K562 (cell line): ENCODE results near the gene CSF3. TPM values are rescaled to one million over a fixed set of nuclear protein-coding genes. Genes with fewer than 3 reads are reported as not detected.
A peak's percentile ranks its signal among the peaks of the same experiment; 100 is the strongest.

Experiments
- ATAC-seq: fragments of 200-7000 bp; cut with Tn5 transposase; 3 replicates; pipeline ENCODE4 v1.9.1; 2020; ENCODE audit warnings: moderate library complexity
- BruUV-seq: library from RNA; stranded (reverse); fragments of 400-500 nt; replicated peaks from 2 replicates; lab custom pipeline; 2021; lab: Mats Ljungman, UMichigan
- CTCF ChIA-PET: fragments of 300-600 bp; formaldehyde crosslinking; extraction: SDS; loops from one replicate; lab custom pipeline; 2021; ENCODE audit warnings: low intra/inter-chr PET ratio; lab: Yijun Ruan, JAX
- POLR2A ChIA-PET: fragments of 300-600, 350-650 bp; sonication (Branson Sonifier 250); formaldehyde crosslinking; extraction: SDS; loops from one replicate; lab custom pipeline; 2021; ENCODE audit warnings: antibody characterized with exemption, inconsistent platforms; lab: Yijun Ruan, JAX
- DNase-seq, 4 experiments: peaks; one replicate each; pipeline versions ENCODE4 v3.0.0 to v3.0.0-alpha.2; 2011 to 2018; ENCODE audit warnings: low spot score in 3 of 4, mixed read lengths in 3 of 4; ENCODE audit errors: extremely low read depth in 1 of 4
- FAIRE-seq: peaks from 2 replicates; lab custom pipeline; 2011; peaks lifted over from hg19 to GRCh38; lab: Jason Lieb, UNC
- H2AFZ ChIP-seq: 2 replicates; pipeline ENCODE4 v1.6.0; 2011; ENCODE audit warnings: low read depth, low read length, control low read depth, inconsistent platforms
- H3K27ac ChIP-seq: fragments of 200-600 bp; 3 replicates; pipeline ENCODE4 v1.8.0; 2011; ENCODE audit warnings: low read depth, mild to moderate bottlenecking, control low read depth, inconsistent platforms, low read length, moderate library complexity, mixed read lengths; ENCODE audit errors: extremely low read depth
- H3K27me3 ChIP-seq, 2 experiments: fragments of 300-600 bp in 1 of 2; 2 replicates in 1 of 2; 3 replicates in 1 of 2; pipeline versions ENCODE4 v1.6.0 to v1.8.0; 2011; ENCODE audit warnings: inconsistent platforms in 2 of 2, low read length in 2 of 2, mild to moderate bottlenecking in 1 of 2, mixed read lengths in 1 of 2, moderate library complexity in 1 of 2; ENCODE audit not compliant: control insufficient read depth in 2 of 2, insufficient read depth in 2 of 2
- H3K36me3 ChIP-seq: fragments of 300-600 bp; 3 replicates; pipeline ENCODE4 v1.8.0; 2011; ENCODE audit warnings: mild to moderate bottlenecking, low read length, inconsistent platforms; ENCODE audit not compliant: control insufficient read depth, insufficient read depth
- H3K4me1 ChIP-seq, 2 experiments: fragments of 200-600 bp in 1 of 2; replicated peaks in 1 of 2; 2 replicates in 1 of 2; 3 replicates in 1 of 2; pipeline versions ENCODE4 v1.5.1 to v1.8.0; 2011; ENCODE audit warnings: inconsistent platforms in 2 of 2, low read length in 2 of 2, mild to moderate bottlenecking in 1 of 2, mixed read lengths in 1 of 2, moderate library complexity in 1 of 2; ENCODE audit not compliant: control insufficient read depth in 2 of 2, insufficient read depth in 2 of 2
- H3K4me2 ChIP-seq: 2 replicates; pipeline ENCODE4 v1.6.1; 2011; ENCODE audit warnings: low read length, control low read depth, inconsistent platforms, mixed read lengths; ENCODE audit not compliant: insufficient read depth
- H3K4me3 ChIP-seq: fragments of 200-600 bp; sonication (generic), shearing (Covaris generic); 2 replicates; pipeline ENCODE4 v1.5.1; 2016; ENCODE audit warnings: control low read depth, inconsistent platforms
- H3K79me2 ChIP-seq: fragments of 200-600 bp; 3 replicates; pipeline ENCODE4 v1.8.0; 2011; ENCODE audit warnings: low read length, inconsistent platforms; ENCODE audit not compliant: control insufficient read depth, insufficient read depth
- H3K9ac ChIP-seq, 2 experiments: 2 replicates each; pipeline versions ENCODE4 v1.6.0 to v1.6.1; 2011; ENCODE audit warnings: low read depth in 2 of 2, low read length in 2 of 2, control low read depth in 1 of 2, inconsistent platforms in 1 of 2, mild to moderate bottlenecking in 1 of 2, mixed read lengths in 1 of 2; ENCODE audit not compliant: insufficient read depth in 1 of 2
- H3K9me1 ChIP-seq: one replicate; pipeline ENCODE4 v1.6.0; 2011; ENCODE audit warnings: inconsistent platforms, mild to moderate bottlenecking, low read length, moderate library complexity; ENCODE audit not compliant: control insufficient read depth, insufficient read depth
- H3K9me3 ChIP-seq: replicated peaks from 2 replicates; pipeline ENCODE4 v1.5.1; 2011; ENCODE audit warnings: low read depth, low read length, inconsistent platforms; ENCODE audit not compliant: control insufficient read depth, insufficient read depth
- H4K20me1 ChIP-seq: replicated peaks from 2 replicates; pipeline ENCODE4 v1.6.1; 2011; ENCODE audit warnings: low read length, inconsistent platforms, mixed read lengths; ENCODE audit not compliant: control insufficient read depth, insufficient read depth
- BCOR ChIP-seq: fragments of 450-650 bp; IDR thresholded peaks from 2 replicates; pipeline ENCODE4 v1.6.1; 2016
- WGBS: fragments of 100-300 bp; shearing (Covaris generic); methylation state at CpG from one replicate; pipeline ENCODE4 v1.1.6; 2016; ENCODE audit warnings: low coverage, mixed read lengths; ENCODE audit not compliant: insufficient coverage; ENCODE audit errors: missing lambda C conversion rate; 5-methylcytosine and 5-hydroxymethylcytosine counted together
- in situ Hi-C: fragments of 300-500 bp; cut with MboI; formaldehyde crosslinking; loops from 4 replicates; pipeline ENCODE4 v1.15.0; 2018; ENCODE audit warnings: inconsistent platforms, mixed read lengths
- intact Hi-C: fragments of 100-400 bp; cut with micrococcal nuclease; formaldehyde crosslinking; loops from 2 replicates; pipeline ENCODE4 v1.14.2; 2022
- polyA plus RNA-seq, 8 experiments: library from polyadenylated mRNA; depleted of rRNA in 4 of 8; stranded (reverse) in 5 of 8; unstranded in 3 of 8; fragments of >200 nt; fragmentation: Nextera tagmentation in 2 of 8; fragmentation: Illumina TruSeq in 1 of 8; extraction: Ambion mirVana in 2 of 8; extraction: Trizol in 1 of 8; gene quantifications; 2 replicates each; pipeline versions ENCODE4 v1.2.1 to v1.2.3, GENCODE V29; 2011 to 2014; ENCODE audit warnings: inconsistent platforms in 1 of 8, missing spikeins in 1 of 8
- total RNA-seq, 7 experiments: library from RNA; depleted of rRNA in 6 of 7; stranded (reverse); fragments of >200 nt in 6 of 7; fragmentation: Illumina TruSeq in 2 of 7; extraction: Trizol in 2 of 7; gene quantifications; 2 replicates each; pipeline versions ENCODE4 v1.2.1 to v1.2.3, GENCODE V29; 2011 to 2021; ENCODE audit warnings: low replicate concordance in 1 of 7

Gene CSF3
- total and polyA plus RNA-seq, 9 of the 15 experiments (the other 6 are each of a cell fraction or from before 2014, with no cell fraction given): 0.19 TPM; not detected in 8

- no peak for ATAC-seq
- Histone ChIP-seq H3K9me3 (no peaks in the 10 kb centered on the region), H3K4me2 (no peak overlapping the region), H3K4me1 (peaks cover 2 to 18% of the 10 kb centered on the region in 2 experiments; a peak in 4 of 5 replicates), H3K27ac (no peak overlapping the region), H4K20me1 (0 out of 2 replicates have a peak, but pooled peaks cover 4% of the 10 kb centered on the region), H3K27me3 (no peaks in the 10 kb centered on the region), H3K9me1 (no peaks in the 10 kb centered on the region), H2AFZ (no peak overlapping the region), H3K4me3 (no peak overlapping the region), H3K9ac (peak overlapping the region in 1 of 2 experiments; percentile 76; a peak in 2 of 4 replicates), H3K36me3 (peaks cover 91% of the 10 kb centered on the region), H3K79me2 (no peaks in the 10 kb centered on the region)
- ChIA-PET CTCF (interaction anchor here (0.5 to 1.5 kb wide), 5 partner anchors 9 to 405 kb away, joined by 3 to 5 read pairs (median 3); no protein-coding TSS in a partner anchor), POLR2A (interaction anchor here (0.7 kb wide), 1 partner anchor 393 kb away, joined by 5 read pairs; no protein-coding TSS in a partner anchor)
- intact Hi-C loops: no loop called here
- 91% methylated on average over 22 of the region's 22 CpGs for WGBS
- TF ChIP-seq BCOR: no peak
- FAIRE-seq: no peak
- in situ Hi-C loops: no loop called here
- peak in 1 of 4 experiments; percentile 10 for DNase-seq
- BruUV-seq: no TSS peak
These were observed 11.0 kb downstream of the CSF3 start for GRCh38 chr17:40025991-40026815.
